GM21723 (cell line): ENCODE measurements around the gene ZCCHC7.

Experiments
- ATAC-seq: cut with Tn5 transposase; IDR thresholded peaks from one replicate; pipeline ENCODE4 v1.9.1; 2021; ENCODE audit warnings: mild to moderate bottlenecking, moderate library complexity; ENCODE audit not compliant: unreplicated experiment

The ZCCHC7 gene

DNA sequence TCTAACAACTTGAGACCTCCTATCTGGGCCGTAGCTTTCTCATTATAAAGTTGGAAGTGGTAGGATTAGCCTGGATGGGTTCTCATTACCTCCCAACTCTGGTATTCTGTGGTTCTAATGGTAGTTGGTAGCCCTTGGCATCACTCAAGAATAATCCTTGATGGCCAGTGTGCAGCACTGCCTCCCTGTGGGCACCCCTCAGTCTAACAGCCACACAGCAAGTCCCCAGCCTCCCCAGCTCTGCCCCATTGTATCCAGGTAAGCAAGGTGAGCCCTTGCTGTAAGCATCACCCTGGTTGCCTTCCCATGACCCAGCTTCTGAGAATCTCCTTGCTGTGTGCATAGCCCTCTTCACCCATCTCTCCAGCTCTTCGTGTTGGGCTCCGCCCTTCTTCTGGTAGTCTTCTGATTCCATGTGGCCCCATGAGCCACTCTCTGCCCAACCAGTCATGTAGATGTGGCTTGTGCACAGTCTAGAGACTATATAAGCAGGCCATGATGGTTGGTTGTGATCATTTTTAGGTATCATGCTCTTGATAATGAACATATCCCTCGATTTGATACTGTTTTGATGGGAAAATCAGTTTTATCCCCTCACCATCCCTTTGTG is 244.5 kb downstream of the ZCCHC7 start:
- no peak for ATAC-seq

DNA sequence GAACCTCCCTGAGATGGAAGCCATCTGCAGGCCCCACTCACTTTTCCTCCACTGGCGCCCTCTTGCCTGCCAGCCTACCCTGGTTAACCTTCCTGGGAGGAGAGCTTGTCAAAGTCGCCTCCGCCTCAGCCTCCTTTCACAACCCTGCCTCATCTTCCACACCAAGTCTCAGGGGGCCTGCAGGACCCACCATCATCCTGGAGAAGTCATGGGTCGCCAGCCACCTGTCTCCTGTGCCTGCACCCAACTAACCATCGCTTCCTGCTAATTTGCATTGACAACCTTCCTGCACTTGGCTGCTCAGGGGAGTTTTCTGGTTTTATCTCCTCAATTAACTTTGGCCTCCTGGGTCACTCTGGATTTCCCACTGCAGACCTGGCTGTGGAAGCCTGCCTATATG is 249.3 kb downstream of the ZCCHC7 start:
- ATAC-seq, result peak; percentile 35

DNA sequence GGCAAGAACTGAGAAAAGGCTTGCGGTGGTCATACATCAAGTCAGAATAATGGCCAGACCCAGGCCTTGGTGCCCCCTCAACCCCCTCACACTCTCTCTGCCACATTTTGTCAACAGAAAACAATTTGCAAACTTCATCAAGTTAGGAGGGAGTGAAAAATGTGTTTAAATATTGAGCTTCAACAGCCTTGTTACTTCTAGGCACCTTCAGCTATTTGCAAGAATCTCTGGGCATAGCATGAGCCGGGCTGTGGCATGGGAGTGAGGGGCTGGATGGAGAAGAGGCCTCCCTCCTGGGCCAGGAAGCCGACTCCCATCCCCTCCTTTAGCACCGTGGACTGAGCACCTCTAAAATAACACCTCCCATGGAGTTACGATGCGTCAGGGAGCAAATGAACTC is 249.9 kb downstream of the ZCCHC7 start:
- ATAC-seq, result no peak

DNA sequence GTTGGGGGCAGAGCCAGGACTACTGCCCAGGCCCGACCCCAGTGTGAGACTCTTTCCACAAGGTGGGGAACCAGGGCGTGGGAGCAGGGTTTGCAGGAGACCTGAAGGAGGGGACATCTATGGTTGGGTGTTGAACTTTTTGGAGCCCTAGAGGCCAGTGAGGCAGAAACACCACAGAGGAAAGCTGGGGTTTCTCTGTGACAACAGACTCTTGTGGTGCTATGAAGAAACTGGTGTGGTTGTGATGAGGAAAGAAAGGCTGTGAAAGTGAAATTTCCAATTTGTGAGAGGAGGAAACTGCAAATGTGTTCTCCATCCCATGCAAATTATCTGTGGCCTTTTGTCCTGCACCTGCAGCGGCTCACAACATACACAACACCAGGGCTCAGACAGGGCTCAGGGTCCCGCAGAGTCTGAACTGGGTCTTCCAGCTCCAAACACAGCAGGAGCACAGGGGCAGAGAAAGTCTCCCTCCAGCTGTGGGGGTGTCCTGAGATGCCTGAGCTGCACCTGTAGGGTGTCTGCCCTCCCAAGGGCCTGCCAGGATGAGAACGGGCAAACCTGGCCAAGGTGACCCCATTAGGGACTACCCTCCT is 250.7 kb downstream of the ZCCHC7 start:
- peak; percentile 64 for ATAC-seq

DNA sequence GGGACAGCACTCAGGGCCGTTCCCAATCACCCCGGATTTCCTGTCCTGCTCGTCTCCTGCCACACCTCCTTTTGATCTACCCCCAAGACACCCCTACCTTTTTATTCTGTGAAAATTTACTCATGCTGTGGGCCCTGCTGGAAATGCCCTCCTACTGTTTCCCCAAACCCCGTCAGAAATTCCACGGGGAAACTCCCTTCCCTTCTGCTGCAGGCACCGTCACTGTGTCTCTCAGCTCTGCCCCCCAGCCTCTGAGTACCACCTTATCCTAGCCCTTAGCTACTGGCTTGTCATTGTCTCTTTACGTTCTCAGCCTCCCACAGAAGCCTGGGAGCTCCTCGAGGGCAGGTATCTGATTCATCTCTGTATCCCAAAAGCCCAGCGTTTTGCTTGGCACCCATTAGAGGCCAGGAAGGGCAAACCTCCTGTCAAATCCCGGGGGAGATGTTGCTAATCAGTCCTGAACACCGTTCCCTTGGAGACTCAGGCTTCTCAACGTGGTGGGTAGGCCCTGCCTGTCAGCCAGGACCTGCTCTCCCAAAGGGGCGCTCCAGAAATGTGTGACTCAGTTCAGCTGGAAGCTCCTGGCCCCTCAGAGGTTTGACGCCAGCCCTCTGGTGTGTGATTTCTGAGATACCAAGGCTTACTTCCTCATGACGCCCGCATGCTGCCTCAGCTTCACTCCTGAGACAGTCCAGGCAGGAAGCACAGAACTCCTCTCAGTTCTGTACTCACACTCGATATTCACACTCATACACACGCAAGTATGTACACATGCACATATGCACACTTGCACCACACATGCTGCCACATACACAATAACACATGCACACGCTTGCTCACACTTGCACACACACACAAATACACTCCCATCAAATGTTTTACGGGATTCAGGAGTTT is 251.4 kb downstream of the ZCCHC7 start:
- peak; percentile 14 for ATAC-seq

DNA sequence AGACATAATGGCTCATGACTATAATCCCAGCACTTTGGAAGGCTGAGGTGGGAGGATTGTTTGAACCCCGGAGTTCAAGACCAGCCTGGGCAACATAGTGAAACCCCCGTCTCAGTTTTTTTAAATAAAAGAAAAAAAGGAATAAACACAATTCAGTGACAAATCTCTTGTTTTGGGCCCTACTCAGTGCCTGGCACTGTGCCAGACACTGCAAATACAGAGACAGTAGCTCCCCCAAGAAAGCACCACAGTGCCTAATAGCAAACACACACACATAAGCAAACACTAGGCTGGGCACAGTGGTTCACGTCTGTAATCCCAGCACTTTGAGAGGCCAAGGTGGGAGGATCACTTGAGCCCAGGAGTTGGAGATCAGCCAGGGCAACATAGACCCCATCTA is 252.5 kb downstream of the ZCCHC7 start:
- no peak for ATAC-seq

DNA sequence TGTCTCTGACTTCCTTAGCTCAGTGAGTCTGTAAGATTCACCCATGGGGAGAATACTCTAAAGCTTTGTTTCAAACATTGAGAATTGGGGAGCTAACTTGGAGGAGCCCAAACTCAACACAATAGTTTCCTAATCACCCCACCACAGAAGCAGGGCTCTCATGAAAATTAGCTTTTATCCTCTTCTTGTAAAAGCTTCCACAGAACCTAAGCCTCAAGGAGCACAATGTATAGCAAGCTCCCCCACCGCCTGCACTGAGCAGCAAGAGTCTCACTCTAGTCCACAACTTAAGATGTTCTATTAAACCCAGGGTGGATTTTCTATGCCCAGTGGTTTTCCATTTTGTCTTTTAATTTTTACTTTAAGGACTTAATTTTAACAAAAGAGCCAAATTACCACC is 253.2 kb downstream of the ZCCHC7 start:
- no peak for ATAC-seq

DNA sequence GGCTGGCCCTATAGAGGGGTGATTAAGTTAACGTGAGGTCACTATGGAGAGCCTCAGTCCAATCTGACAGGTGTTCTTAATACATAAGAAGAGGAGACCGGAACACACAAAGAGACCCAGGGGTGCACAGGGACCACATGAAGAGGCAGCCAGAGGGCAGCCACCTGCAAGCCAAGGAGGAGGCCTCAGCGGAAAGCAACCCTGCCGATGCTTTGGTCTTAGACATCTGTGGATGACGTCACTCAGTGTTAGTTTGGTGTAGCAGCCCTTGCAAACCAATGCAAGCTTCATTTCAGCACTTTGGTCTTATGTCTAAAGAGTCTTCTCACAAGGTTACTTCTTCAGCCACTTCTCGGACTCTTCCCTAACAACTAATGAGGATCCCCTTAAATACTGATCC is 254.5 kb downstream of the ZCCHC7 start:
- peak; percentile 37 for ATAC-seq

DNA sequence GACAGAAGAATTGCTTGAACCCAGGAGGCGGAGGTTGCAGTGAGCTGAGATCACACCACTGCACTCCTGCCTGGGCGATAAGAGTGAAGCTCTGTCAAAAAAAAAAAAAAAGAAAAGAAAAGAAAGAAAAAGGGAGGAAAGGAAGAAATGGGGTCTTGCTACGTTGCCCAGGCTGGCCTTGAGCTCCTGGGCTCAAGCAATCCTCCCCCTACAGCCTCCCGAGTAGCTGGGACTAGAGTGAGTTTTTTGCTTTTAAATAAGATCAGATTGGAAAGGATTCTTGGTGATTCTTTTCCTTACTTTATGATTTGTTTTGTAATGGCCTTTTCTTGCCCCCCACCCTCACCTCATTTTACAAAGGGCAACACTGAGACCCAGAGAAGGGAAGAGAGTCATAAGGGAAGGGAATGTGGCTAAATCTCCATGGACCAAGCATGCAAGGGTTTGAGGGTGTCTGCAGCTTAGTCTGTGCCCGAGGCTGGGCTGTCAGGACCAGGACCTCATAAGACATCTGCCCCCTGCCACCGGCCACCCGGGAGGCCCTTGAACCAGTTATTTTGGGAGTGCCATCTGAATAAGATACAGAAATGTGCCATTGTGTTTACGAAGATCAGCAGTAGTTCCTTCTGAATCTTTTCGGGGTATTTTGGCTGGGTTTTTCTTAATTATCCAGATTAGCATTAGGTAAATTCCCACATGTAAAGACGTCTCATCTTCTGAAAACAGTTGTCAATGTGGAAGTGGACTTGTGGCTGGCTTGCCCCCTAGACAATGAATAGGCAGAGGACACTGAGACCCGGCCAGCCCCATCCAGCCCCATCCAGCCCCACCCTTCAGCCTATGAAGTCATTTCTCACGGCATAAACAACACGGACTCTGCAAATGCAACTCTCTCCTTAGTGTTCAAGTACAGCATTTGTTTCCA is 257.6 kb downstream of the ZCCHC7 start:
- no peak for ATAC-seq

DNA sequence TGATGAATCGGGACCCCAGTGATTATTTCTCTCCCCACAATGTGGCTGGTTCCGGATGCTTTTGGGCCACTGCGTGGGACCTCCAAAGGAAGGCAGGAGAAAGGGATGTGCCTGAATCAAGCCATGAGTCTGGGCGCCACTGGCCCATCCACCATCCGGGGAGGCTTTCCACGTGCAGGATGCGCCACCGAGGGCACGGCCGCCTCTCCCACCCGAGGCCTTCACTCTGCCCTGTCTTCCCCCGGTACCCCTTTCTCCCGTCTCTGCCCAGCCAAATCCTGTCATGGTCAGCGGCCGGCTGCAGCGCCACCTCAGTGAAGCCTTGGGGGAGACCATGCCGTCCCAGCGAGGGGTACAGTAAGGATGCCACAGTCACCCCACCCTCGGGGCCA is 258.2 kb downstream of the ZCCHC7 start:
- ATAC-seq, result no peak

DNA sequence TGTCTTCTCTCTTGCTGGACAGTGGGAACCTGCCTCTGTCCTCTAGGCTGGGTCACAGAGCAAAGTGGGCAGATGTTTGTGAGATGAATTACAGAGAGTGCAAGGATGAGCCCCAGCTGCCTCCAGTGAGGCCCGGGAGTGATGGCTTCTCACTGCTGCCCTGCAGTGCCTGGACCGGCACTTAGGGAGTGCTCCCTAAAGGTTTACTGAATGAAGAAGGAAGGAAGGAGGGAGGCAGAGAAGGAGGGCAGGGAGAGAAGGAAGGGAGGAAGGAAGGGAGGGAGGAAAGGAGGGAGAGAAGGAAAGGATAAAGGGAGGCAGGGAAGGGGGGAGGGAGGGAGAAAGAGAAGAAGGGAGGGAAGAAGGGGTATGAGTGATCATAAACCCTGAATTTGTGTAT is 259.5 kb downstream of the ZCCHC7 start:
- no peak for ATAC-seq

DNA sequence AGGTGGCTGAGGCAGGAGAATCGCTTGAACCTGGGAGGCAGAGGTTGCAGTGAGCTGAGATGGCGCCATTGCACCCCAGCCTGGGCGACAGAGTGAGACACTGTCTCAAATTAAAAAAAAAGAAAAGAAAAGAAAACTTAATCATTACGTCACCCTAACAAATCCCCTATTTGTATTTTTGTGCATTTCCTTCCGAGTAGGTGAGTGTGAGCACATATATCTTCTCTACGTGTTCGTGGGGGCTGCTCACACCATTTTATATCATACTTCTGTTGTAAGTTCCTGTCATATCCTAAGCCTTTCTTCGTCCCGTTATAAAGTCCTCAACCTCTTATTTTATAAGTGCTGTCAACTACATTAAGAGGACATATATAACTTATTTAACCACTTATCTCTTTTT is 260.2 kb downstream of the ZCCHC7 start:
- ATAC-seq, result no peak

DNA sequence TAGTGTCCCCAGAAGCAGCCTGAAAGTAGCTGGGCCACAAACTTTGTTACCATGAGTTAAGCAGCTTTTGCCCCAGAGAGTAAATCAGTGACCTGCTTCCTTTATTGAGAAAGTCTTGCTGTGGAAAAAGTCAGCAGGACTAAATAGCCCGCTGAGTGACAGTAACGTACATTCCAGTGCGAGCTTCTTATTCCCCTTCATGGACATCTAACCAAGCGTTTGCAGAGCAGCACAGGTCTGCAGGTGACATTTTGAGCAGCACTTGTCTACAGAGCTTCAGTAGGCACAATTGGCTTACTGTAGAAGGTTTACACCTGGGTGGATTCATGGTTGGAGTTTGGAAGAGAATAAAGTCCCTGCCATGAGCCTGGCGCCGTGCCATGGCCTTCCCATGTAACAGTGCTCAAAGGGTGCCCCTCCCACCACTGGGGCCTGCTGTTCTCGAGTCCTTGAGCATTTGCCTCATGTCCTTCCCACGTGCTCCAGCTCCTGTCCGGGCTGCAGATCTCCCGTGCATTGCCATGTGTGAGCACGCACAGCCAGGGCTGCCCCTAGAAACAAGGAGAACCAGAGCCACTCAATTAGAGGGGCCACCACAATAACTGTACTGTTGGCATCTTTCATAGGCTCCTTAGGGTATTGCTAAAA is 260.8 kb downstream of the ZCCHC7 start:
- no peak for ATAC-seq

DNA sequence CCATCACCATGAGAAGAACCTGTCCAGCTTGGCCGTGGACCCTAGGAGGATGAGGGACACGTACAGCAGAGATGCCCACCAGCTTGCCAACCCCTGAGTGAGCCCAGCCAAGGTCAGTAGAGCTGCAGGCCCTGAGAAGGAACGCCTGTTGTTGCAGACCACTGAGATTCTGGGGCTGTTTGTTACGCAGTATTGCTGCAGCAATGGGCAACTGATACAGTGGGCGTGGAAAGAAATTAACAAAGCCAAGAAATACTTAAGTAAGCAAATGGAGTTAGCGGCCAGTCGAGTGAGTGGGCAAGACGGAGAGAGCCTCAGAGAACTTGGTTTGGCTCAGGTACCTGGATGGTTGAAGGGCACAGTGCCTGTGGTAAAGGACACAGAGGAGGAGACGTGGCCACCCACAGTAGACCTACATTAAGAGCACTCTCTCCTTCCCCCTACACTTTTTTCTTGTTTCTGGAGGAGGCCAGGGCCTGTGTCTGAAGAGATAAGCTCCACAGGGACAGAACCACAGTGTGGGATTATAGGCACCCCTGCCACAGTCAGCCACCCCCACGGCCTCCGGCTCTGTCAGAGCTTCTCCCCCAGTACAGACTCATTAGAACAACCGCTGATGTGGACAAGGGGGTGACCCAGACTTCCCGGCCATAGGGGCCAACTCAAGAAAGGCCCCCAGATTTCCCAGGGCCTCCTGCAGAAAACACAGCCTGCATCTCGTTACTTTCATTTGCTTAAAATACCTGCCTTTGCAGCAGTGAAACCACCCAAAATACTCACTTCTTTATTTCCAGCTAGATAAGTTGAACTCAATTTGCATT is 262.0 kb downstream of the ZCCHC7 start:
- peak; percentile 55 for ATAC-seq

DNA sequence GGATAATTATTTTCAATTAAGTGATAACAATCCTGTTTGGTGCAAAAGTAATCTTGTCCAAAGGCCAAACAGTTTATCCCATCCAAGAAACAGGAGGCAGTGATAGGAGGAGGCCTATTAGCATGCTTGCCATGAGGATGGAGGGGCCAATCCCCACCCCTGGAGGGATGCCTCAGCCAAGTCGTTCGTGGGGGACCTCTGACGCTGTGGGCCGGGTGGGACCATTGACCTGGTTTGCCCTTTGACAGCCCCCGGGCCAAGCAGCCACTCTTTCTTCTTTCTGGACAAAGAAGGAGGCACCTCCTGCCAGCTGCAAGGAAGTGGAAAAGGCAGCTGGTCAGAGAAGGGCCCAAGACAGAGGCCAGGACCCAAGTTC is 262.6 kb downstream of the ZCCHC7 start:
- peak; percentile 15 for ATAC-seq

DNA sequence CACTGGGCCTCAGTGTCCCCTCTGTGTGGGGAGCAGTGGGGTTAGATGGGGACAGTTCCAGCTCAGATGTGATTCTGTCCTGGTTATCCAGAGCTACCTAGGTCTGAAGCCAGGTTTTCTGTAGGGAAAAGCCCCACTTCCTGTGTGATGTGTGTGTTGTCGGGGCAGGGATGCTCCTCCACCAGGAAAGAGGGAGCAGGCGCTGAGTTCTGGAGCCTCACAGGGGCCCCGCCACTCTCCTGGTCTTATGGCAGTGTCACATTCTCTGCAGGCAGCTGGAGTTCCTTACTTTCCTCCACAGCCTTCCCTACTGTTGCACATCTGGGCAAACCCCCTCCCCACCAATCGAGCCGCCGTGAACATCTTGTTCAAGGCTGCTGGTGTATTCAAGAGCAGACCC is 263.0 kb downstream of the ZCCHC7 start:
- ATAC-seq, result no peak

DNA sequence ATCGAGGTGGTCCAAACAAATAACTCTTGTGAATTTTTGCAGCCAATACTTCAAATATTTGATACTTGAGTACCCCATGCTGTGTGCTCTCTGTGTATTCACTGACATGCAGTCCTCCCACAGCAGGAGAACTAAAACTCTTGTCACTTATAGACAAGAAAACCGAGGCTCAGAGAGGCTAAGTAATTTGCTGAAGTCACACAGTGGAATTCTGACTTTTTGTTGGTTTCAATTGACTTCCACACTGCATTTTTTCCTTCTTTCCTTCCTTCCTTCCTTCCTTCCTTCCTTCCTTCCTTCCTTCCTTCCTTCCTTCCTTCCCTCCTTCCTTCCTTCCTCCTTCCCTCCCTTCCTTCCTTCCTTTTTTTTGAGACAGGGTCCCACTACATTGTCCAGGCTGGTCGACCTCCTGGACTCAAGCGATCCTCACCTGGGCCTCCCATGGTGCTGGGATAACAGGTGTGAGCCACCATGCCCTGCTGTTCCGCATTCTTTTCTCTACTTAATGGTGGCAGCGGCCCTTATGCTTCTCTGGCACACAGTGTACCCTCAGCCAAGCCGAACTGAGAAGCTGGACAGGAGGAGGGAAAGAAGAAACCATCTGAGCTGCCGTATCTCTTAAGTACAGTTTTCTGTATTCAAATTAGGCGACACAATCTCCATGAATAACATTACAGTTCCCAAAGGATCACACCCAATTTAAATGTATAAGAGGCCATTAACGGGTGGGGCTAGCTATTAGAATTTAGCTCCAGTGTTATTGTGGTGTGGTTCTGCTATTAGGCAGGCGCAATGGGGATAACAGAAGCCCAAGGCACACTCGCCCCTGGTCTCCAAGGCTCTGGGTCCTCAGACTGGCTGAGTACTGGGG is 263.7 kb downstream of the ZCCHC7 start:
- no peak for ATAC-seq

DNA sequence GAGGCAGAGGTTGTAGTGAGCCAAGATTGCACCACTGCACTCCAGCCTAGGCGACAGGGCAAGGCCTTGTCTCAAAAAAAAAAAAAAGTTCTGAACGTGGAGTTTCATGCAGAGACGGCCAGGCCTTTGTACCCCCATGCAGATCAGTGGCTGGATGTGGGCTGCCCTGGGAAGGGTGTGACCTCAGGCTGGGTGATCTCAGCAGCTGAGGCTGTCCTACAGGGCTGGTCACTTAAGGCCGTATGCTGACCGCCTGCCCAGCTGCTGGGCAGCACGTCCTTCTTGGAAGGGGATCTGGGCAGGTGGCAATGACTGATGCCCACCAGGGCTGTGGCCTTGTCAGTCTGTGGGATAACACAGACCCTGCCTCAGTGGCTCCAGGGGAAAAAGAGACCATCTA is 264.9 kb downstream of the ZCCHC7 start:
- ATAC-seq, result no peak

DNA sequence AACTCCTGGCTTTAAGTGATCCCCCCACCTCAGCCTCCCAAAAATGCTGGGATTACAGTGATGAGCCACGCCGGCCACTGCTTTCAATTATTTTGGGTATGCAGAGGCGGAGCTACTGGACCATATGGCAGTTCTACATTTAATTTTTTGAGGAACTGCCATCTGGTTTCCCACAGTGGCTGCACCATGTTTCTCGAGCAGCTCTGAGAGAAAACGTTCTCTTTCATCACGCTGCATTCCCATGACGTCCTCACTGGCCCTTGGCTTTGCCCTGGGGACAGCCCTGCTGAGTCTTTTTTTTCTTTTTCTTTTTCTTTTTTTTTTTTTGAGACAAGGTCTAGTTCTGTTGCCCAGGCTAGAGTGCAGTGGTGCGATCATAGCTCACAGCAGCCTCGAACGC is 266.6 kb downstream of the ZCCHC7 start:
- no peak for ATAC-seq
